ENCODE measurements around the gene VPS37B.

Gene VPS37B

GRCh38 chr12:122820838-122821271 is 75.1 kb downstream of the VPS37B start:
- no peaks in the 10 kb centered on the region for H3K9me3 ChIP-seq (ENCODE audit: severe bottlenecking)
- no peak for DNase-seq
- no peak overlapping the region for H3K4me3 ChIP-seq (ENCODE audit: low read depth, low read length)
- TF ChIP-seq CTCF (IDR thresholded peaks at IDR 0.05; ENCODE audit: low read depth, low read length): no peak
- no peaks in the 10 kb centered on the region for H3K36me3 ChIP-seq
- H3K27ac ChIP-seq: no peak overlapping the region
- no peaks in the 10 kb centered on the region for H3K27me3 ChIP-seq (ENCODE audit: insufficient read depth, low read depth, severe bottlenecking)

GRCh38 chr12:122820138-122820537 is 75.8 kb downstream of the VPS37B start:
- H3K36me3 ChIP-seq: no peaks in the 10 kb centered on the region
- no peaks in the 10 kb centered on the region for H3K27me3 ChIP-seq (ENCODE audit: insufficient read depth, low read depth, severe bottlenecking)
- no peaks in the 10 kb centered on the region for H3K9me3 ChIP-seq (ENCODE audit: severe bottlenecking)
- no peak for TF ChIP-seq CTCF (IDR thresholded peaks at IDR 0.05; ENCODE audit: low read depth, low read length)
- DNase-seq: no peak
- H3K27ac ChIP-seq: no peak overlapping the region
- H3K4me3 ChIP-seq (ENCODE audit: low read depth, low read length): no peak overlapping the region

- no peak for TF ChIP-seq CTCF (IDR thresholded peaks at IDR 0.05; ENCODE audit: low read depth, low read length)
- no peak overlapping the region for H3K4me3 ChIP-seq (ENCODE audit: low read depth, low read length)
- H3K36me3 ChIP-seq: no peaks in the 10 kb centered on the region
- no peak for DNase-seq
- no peaks in the 10 kb centered on the region for H3K27me3 ChIP-seq (ENCODE audit: insufficient read depth, low read depth, severe bottlenecking)
- H3K27ac ChIP-seq: no peak overlapping the region; the same call in 1 of the 2 replicates
- no peaks in the 10 kb centered on the region for H3K9me3 ChIP-seq (ENCODE audit: severe bottlenecking)
Observed at GRCh38 chr12:122819209-122819785, 76.6 kb downstream of the VPS37B start.
